GM12873 (cell line): ENCODE measurements around the gene ESRRB.

Source experiments
- TF ChIP-seq, protein P1 (sequence below): IDR thresholded peaks from 2 replicates; pipeline ENCODE4 v1.5.1; 2012; ENCODE audit warnings: low read depth, mild to moderate bottlenecking, moderate library complexity, low read length, control low read depth; ENCODE audit not compliant: insufficient read depth; ENCODE audit errors: missing control alignments

Gene ESRRB

DNA sequence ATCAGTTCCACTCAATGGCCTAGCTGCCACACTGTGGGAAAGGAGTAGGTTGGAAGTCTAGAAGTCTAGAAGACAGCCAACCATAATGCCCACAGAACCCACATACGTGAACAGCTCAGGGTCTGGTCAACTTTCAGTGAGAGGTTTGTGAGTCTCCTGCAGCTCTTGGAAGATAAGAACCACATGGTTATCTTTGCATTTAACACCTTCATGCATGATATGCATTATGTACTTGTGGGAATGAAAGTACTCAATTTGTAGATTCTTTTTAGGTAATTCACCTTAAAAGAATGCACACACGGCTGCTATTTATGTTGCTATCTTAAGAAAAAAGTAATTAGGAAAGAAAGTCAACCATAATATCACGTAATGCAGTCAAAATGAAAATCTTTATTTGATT lies 126.7 kb downstream of the ESRRB start:
- TF ChIP-seq, protein P1, sequence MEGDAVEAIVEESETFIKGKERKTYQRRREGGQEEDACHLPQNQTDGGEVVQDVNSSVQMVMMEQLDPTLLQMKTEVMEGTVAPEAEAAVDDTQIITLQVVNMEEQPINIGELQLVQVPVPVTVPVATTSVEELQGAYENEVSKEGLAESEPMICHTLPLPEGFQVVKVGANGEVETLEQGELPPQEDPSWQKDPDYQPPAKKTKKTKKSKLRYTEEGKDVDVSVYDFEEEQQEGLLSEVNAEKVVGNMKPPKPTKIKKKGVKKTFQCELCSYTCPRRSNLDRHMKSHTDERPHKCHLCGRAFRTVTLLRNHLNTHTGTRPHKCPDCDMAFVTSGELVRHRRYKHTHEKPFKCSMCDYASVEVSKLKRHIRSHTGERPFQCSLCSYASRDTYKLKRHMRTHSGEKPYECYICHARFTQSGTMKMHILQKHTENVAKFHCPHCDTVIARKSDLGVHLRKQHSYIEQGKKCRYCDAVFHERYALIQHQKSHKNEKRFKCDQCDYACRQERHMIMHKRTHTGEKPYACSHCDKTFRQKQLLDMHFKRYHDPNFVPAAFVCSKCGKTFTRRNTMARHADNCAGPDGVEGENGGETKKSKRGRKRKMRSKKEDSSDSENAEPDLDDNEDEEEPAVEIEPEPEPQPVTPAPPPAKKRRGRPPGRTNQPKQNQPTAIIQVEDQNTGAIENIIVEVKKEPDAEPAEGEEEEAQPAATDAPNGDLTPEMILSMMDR, result no peak

DNA sequence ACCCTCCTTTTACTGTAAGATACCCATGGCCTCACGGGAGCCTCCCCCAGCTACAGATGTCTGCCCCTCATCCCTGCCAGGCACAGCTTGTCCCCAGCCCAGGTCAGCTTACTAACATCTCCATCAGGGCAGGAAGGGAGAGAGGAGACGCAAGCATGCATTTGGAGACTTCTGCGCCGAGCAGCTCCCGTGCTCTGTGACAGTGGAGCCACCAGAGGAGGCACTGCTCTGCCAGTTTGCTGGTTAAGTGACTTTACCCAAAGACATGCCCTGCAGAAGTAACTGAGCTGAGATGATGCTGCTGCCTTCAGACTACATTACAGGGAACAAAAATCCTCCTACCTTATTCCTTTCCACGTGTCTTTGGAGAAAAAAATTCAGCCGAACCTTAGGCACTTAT lies 133.4 kb downstream of the ESRRB start:
- TF ChIP-seq, protein P1, result no peak

DNA sequence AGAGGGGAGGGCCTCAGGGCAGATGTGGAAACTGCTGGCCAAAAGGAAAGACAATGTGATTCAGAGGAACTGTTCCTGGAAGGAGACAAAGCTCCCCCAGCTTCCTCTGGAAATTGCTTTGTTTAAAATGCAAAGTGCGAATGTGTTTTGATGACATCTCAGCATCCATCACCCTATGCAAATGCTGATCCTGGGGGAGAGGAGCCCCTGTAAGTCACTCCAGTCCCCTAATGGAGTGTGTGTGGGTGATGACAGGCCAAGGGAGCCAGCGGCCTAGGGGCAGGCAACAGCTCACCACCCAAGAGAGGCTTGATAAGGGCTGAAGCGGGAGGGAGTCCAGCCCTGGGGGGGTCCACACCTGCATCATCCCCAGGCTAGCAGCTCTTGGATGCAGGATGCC lies 134.2 kb downstream of the ESRRB start:
- TF ChIP-seq, protein P1, result no peak

DNA sequence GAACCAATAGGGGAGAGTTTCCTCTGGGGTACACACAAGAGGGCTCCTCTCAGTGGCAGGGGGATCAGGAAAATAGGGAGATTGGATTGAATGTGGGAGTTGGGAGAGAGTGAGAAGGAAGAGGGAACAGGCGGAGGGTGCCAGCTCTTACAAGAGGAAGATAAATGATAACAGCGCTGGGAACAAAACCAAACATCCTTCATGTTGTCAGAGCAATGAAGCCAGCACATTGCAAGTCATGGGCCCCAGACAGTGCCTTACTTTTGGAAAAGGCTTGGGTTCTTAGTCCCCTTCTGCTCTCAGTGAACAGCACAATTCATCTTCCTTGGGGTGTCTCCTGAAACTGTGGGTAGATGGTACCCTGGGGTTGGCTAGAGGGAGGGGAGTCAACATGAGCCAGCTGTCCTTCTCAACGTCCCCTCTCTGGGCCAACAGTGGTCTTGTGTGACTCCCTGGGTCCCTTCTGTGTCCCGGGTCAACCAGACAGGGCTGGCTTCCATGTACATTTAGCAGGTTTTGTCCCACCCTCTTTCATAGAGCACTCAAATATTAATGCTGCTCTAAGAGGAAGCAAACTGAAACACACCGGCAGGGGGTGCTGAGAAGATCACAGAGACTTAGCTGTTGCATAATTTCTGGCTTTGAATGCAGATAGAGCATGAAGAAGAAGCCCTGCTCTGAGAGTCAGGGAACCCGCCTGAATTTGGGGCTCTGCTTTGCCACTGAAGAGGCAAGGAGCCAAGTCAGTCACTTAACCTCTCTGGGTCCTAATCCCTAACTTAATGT lies 138.5 kb downstream of the ESRRB start:
- TF ChIP-seq, protein P1, result peak; percentile 59

DNA sequence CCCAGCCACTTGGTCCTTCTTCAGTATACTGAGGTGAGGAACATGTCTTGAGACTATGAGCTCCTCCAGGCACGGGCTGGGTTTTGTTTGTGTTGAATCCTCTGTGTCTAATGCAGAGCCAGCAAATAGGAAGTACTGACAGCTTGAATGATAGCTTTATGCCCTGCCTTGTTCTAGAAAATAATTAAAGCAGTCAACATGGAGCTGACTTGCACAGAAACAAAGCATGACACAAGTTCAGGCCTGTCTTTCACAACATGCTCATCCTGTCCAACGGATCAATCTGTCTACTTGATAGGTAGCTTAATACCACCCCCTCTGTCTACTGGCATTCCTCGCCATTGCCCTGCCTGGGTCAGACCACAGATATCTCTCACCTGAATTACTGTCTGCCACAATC lies 140.9 kb downstream of the ESRRB start:
- TF ChIP-seq, protein P1, result no peak

DNA sequence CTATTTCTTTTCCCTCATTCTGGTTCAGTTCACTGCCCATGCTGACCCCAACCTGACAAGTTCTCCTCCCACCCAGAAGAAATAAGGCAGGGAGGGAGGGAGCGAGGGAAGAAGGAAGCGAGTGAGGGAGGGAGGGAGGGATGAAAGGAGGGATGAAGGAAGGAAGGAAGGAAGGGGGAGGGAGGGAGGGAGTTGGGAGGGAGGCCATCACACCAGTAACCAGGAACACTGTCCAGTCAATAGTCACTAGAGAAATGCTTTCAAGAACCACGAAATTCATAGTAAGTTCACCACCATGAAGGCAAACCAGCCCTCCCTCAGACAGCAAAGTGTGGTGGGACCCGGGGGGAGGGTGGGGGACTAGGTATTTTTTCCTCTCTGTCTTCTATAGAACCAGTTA lies 142.4 kb downstream of the ESRRB start:
- TF ChIP-seq, protein P1, result no peak

DNA sequence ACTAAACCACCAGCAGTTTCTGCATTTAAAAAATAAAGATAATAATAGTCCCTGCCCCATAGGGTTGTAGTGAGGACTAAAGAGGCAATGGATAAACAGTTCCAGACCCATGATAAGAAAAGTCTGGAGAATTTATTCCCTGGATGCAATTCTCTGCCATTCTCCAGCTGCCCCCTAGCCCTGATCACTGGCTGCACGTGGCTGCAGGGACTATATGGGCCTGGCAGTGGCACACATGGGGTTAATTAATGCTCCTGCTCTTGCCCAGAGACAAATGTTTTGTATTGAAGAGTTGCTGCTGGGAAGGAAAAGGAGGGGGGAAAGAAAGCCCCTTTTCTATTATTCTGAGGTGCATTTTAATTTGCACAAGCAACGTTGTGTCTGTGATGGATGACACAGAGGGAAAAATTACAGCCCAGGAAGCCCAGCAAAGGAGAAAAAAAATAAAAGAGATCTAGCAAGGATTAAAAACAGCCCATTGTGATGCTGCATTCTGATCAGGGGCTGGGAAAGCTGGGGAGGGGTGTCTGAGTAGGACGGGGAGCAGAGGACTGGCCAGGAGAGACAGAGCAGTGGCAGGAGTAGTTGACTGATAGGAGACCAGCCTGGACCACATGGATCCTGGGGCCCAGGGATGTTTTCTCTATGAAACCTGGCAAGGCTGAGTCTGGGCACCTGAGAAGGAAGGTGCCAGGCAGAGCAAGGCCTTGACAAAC lies 149.3 kb downstream of the ESRRB start:
- TF ChIP-seq, protein P1, result no peak
